ENCODE data around the gene IRF1.
A peak's percentile ranks its signal among the peaks of the same experiment; 100 is the strongest.

Gene IRF1

DNA sequence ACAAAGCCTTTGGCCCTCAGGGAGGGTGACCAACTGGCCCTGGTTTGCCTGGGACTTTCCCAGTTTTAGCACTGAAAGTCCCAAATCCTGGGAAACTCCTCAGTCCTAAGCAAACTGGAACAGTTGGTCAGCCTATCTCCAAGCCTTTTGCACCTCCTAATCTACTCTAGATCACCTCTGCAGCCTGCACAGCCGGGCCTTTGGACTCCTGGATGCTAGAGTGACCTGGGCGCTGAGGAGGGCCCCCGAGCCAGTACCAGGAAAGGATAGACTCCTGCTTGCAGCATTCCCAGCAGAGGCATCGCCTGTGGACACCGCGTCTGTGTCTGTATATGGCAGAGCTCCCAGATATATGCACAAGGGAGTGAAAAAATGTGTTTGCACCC, 15.1 kb downstream of the IRF1 start:
- H3K4me1 ChIP-seq, result peaks cover 61 to 99% (median 97%) of the 10 kb centered on the region in 10 experiments
- H3K36me3 ChIP-seq, result peaks cover 0 to 16% (median 0%) of the 10 kb centered on the region in 11 experiments; a peak in 7 of 22 replicates
- peak overlapping the region in 10 of 11 experiments; percentile 15 to 98 (median 82); a peak in 17 of 22 replicates for H3K4me2 ChIP-seq
- H3K27ac ChIP-seq, result peak overlapping the region in 8 of 11 experiments; percentile 49 to 100 (median 78); a peak in 15 of 22 replicates
- H4K20me1 ChIP-seq, result peaks cover 0 to 13% (median 8%) of the 10 kb centered on the region in 11 experiments; a peak in 9 of 22 replicates
- H3K27me3 ChIP-seq, result no peaks in the 10 kb centered on the region
- peak overlapping the region in 8 of 11 experiments; percentile 27 to 66 (median 55); a peak in 16 of 22 replicates for H3K9ac ChIP-seq
- H3K4me3 ChIP-seq, result no peak overlapping the region
- H3K9me3 ChIP-seq (replicated peaks in 1 of 11), result no peaks in the 10 kb centered on the region
- TF ChIP-seq Cebpa-rat (IDR thresholded peaks at IDR 0.05), result no peak

DNA sequence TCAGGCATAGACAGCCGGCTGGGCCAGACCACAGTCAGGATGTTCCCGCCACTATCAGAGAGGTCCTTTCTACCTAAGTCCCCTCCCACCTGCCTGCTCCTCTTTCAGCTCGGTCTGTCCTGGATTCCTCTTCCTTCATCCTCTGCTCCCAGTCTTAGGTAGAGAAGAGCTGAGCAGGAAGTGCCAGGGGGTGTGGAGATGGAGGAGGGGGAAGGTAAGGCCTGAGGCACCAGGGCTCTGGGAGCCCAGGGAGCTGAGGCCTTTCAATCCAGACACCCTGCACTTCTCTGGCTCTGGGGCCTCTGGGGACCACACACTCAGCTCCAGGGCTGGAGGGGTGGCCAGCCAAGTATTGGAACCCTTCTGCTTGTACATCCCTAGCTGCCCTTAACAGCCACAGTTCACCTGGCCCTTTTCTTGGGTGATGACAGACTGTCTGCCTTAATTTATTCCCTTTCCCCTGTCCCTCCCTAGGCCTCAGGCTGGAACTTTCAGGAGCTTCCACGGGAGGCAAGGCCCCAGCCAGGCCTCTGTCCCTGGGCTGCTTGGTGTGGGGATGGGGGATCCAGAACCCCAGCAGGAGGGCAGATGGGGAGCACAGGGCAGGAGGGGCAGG, 15.6 kb downstream of the IRF1 start:
- Histone ChIP-seq H3K9me3 (replicated peaks in 1 of 11) (no peaks in the 10 kb centered on the region), H3K27me3 (no peaks in the 10 kb centered on the region), H3K27ac (peak overlapping the region in 8 of 11 experiments; percentile 49 to 100 (median 78); a peak in 16 of 22 replicates), H3K4me2 (peak overlapping the region; percentile 15 to 98 (median 80); a peak in 20 of 22 replicates), H3K9ac (peak overlapping the region in 9 of 11 experiments; percentile 27 to 66 (median 55); a peak in 18 of 22 replicates), H3K36me3 (peaks cover 0 to 21% (median 0%) of the 10 kb centered on the region in 11 experiments; a peak in 6 of 22 replicates), H3K4me1 (peaks cover 59 to 99% (median 98%) of the 10 kb centered on the region in 10 experiments), H4K20me1 (peaks cover 0 to 8% (median 4%) of the 10 kb centered on the region in 11 experiments; a peak in 7 of 22 replicates), H3K4me3 (no peak overlapping the region)
- no peak for TF ChIP-seq Cebpa-rat (IDR thresholded peaks at IDR 0.05)

DNA sequence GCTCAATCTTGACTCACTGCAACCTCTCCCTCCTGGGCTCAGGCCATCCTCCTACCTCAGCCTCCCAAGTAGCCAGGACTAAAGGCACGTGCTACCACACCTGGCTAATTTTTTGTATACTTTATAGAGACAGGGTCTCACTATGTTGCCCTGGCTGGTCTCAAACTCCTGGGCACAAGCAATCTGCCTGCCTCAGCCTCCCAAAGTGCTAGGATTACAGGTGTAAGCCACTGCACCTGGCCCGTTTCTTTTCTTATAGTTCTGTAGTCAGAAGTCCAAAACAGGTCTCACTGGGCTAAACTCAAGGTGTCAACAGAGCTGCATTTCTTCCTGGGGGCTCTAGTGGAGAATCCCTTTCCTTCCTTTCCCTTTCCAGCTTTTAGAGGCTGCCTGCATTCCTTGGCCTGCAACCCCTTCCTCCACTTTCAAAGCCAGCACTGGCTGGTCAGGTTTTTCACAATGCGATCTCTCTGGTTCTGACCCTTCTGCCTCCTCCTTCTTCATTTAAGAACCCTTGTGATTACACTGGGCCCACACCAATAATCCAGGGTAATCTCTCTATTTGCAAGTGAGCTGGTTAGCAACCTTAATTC, 16.3 kb downstream of the IRF1 start:
- Histone ChIP-seq H3K36me3 (peaks cover 0 to 21% (median 0%) of the 10 kb centered on the region in 11 experiments; a peak in 6 of 22 replicates), H3K4me1 (peaks cover 57 to 99% (median 98%) of the 10 kb centered on the region in 10 experiments), H3K4me3 (no peak overlapping the region), H3K4me2 (peak overlapping the region in 10 of 11 experiments; percentile 39 to 98 (median 82); a peak in 18 of 22 replicates), H3K9ac (peak overlapping the region in 6 of 11 experiments; percentile 5 to 66 (median 55); a peak in 10 of 22 replicates), H3K27ac (peak overlapping the region in 7 of 11 experiments; percentile 49 to 100 (median 98); a peak in 11 of 22 replicates), H3K9me3 (replicated peaks in 1 of 11) (peaks cover 0 to 3% (median 0%) of the 10 kb centered on the region in 11 experiments; a peak in 2 of 22 replicates), H4K20me1 (peaks cover 0 to 7% (median 0%) of the 10 kb centered on the region in 11 experiments; a peak in 7 of 22 replicates), H3K27me3 (no peaks in the 10 kb centered on the region)
- no peak for TF ChIP-seq Cebpa-rat (IDR thresholded peaks at IDR 0.05)

DNA sequence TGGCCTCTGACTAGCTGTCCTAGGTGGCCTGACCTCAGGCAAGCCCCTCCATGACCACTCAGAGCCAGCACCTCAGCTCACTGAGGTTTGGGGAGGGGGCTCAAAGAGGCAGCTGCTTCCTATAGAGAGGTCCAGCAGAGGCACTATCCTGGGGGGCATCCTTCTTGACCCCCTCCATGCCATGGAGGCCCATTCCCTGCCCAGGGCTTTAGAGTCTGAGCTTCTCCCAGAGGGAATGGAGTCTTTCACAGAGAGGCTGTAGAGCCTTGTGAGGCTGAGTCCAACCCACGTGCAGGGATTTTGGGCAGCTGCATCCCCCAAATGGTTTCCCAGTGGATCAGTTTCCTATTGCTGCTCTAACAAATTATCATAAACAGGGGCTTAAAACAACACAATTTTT, 16.9 kb downstream of the IRF1 start:
- H3K27me3 ChIP-seq, result no peaks in the 10 kb centered on the region
- no peak for TF ChIP-seq Cebpa-rat (IDR thresholded peaks at IDR 0.05)
- H3K9me3 ChIP-seq (replicated peaks in 1 of 11), result peaks cover 0 to 7% (median 0%) of the 10 kb centered on the region in 11 experiments; a peak in 2 of 22 replicates
- H3K27ac ChIP-seq, result peak overlapping the region in 9 of 11 experiments; percentile 49 to 100 (median 98); a peak in 17 of 22 replicates
- H3K9ac ChIP-seq, result peak overlapping the region in 5 of 11 experiments; percentile 9 to 66 (median 46); a peak in 7 of 22 replicates
- peaks cover 57 to 99% (median 98%) of the 10 kb centered on the region in 10 experiments for H3K4me1 ChIP-seq
- H4K20me1 ChIP-seq, result peaks cover 0 to under 1% (median 0%) of the 10 kb centered on the region in 11 experiments; a peak in 3 of 22 replicates
- peaks cover 0 to 21% (median 0%) of the 10 kb centered on the region in 11 experiments; a peak in 6 of 22 replicates for H3K36me3 ChIP-seq
- no peak overlapping the region for H3K4me3 ChIP-seq
- peak overlapping the region; percentile 50 to 98 (median 84); a peak in 19 of 22 replicates for H3K4me2 ChIP-seq

DNA sequence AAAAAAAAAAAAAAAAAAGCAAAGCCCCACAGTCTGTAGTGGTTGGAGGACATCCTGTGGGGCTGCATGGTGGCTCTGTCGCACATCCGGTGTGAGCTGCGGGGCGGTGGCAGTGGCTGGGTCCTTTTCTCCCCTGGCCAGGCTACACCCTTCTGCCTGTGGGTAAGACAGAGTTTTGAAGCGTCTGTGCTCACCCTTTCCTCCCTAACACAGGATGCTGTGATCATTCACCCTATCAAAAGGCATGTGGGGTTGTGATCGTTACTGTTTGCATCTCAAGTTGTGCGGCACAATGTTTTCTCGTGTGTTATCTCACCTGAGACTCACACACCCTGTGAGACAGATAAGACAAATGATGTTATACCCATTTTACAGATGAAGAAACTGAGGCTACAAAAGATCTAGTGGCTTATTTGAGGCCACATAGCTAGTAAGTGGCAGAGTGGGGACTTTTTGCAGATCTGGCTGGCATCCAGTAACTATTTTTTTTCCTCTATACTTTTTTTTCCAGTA, 17.5 kb downstream of the IRF1 start:
- Histone ChIP-seq H3K36me3 (peaks cover 0 to 19% (median 0%) of the 10 kb centered on the region in 11 experiments; a peak in 6 of 22 replicates), H3K9ac (peak overlapping the region in 8 of 11 experiments; percentile 15 to 66 (median 40); a peak in 10 of 22 replicates), H3K27ac (peak overlapping the region in 9 of 11 experiments; percentile 49 to 100 (median 98); a peak in 18 of 22 replicates), H3K4me2 (peak overlapping the region; percentile 55 to 98 (median 84)), H3K27me3 (no peaks in the 10 kb centered on the region), H4K20me1 (no peaks in the 10 kb centered on the region; a peak in 2 of 22 replicates), H3K4me1 (peaks cover 57 to 99% (median 98%) of the 10 kb centered on the region in 10 experiments), H3K9me3 (replicated peaks in 1 of 11) (peaks cover 0 to 7% (median 0%) of the 10 kb centered on the region in 11 experiments; a peak in 2 of 22 replicates), H3K4me3 (no peak overlapping the region)
- TF ChIP-seq Cebpa-rat (IDR thresholded peaks at IDR 0.05), result no peak

DNA sequence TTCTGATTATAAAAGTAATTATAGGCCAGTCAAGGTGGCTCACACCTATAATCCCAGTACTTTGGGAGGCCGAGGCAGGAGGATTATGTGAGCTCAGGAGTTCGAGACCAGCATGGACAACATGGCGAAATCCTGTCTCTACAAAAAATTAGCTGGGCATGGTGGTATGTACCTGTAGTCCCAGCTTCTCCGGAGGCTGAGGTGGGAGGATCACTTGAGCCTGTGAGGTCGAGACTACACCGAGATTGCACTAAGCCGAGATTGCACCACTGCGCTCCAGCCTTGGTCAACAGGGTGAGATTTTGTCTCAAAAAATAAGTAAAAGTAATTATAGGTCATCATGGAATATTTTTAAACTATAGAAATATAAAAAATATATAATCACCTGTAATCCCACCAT, 18.1 kb downstream of the IRF1 start:
- Histone ChIP-seq H4K20me1 (peaks cover 0 to 3% (median 0%) of the 10 kb centered on the region in 11 experiments; a peak in 1 of 22 replicates), H3K27me3 (no peaks in the 10 kb centered on the region), H3K27ac (peak overlapping the region in 9 of 11 experiments; percentile 29 to 100 (median 98); a peak in 17 of 22 replicates), H3K4me1 (peaks cover 57 to 99% (median 98%) of the 10 kb centered on the region in 10 experiments), H3K9ac (peak overlapping the region in 9 of 11 experiments; percentile 9 to 67 (median 49); a peak in 14 of 22 replicates), H3K4me3 (no peak overlapping the region), H3K9me3 (replicated peaks in 1 of 11) (peaks cover 0 to 7% (median 0%) of the 10 kb centered on the region in 11 experiments; a peak in 2 of 22 replicates), H3K36me3 (peaks cover 0 to 15% (median 0%) of the 10 kb centered on the region in 11 experiments; a peak in 5 of 22 replicates), H3K4me2 (peak overlapping the region; percentile 55 to 98 (median 94))
- 0 out of 22 replicates have a peak, but pooled peaks of 1 of the 11 experiments have one; percentile 6 for TF ChIP-seq Cebpa-rat (IDR thresholded peaks at IDR 0.05)

DNA sequence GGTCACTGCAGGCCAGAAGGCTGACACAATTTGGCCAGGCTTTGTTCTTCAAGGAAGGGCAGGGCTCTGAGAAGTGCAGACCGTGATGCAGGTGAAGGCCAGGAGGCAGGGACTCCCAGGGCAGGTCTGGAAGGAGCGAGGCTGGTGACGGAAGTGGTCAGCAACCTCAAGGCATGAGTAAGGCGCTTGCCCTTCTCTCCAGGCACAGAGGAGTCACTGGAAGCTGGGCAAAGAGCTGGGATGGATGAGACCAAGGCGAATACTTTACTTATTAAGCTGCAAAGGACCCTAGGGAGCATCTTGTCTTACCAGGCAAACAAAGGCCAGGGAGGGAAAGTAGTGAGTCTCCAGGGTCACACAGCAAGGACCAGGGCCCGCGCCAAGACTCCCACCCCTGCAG, 18.6 kb downstream of the IRF1 start:
- H3K9me3 ChIP-seq (replicated peaks in 1 of 11), result peaks cover 0 to 7% (median 0%) of the 10 kb centered on the region in 11 experiments; a peak in 2 of 22 replicates
- peak overlapping the region in 9 of 11 experiments; percentile 29 to 100 (median 98); a peak in 17 of 22 replicates for H3K27ac ChIP-seq
- peaks cover 59 to 99% (median 98%) of the 10 kb centered on the region in 10 experiments for H3K4me1 ChIP-seq
- H3K27me3 ChIP-seq, result no peaks in the 10 kb centered on the region
- H3K4me3 ChIP-seq, result no peak overlapping the region
- peak overlapping the region; percentile 55 to 98 (median 94) for H3K4me2 ChIP-seq
- H4K20me1 ChIP-seq, result peaks cover 0 to 8% (median 0%) of the 10 kb centered on the region in 11 experiments; a peak in 1 of 22 replicates
- peaks cover 0 to 15% (median 0%) of the 10 kb centered on the region in 11 experiments; a peak in 5 of 22 replicates for H3K36me3 ChIP-seq
- TF ChIP-seq Cebpa-rat (IDR thresholded peaks at IDR 0.05), result no peak
- H3K9ac ChIP-seq, result peak overlapping the region in 9 of 11 experiments; percentile 9 to 67 (median 49); a peak in 15 of 22 replicates

Measured in BLaER1 treated with 17β-estradiol and CSF1 and Interleukin-3, amounts not matched to agents 10 nM and 100 nM (cell line).